Activated T-helper 1 cell treated with Interleukin-2 at 50 U/mL for 16 hours (primary cell): ENCODE data around the gene PLD5.
"Not testable (repeated sequence)": the region's sequence is repeated elsewhere in the genome, so short reads cannot be mapped to it uniquely, and the experiment has no call there.

Source experiments
- DNase-seq: peaks from one replicate; pipeline ENCODE4 v3.0.0-alpha.2; 2020; ENCODE audit warnings: low read depth

Gene PLD5

GRCh38 chr1:242489545-242489944 lies 35.0 kb downstream of the PLD5 start:
- no peak for DNase-seq

- no peak for DNase-seq
Observed at GRCh38 chr1:242477944-242478343, 46.6 kb downstream of the PLD5 start.

GRCh38 chr1:242470774-242471173 lies 53.7 kb downstream of the PLD5 start:
- no peak for DNase-seq

GRCh38 chr1:242468784-242469183 lies 55.7 kb downstream of the PLD5 start:
- no peak for DNase-seq

- DNase-seq = no peak
Observed at GRCh38 chr1:242467556-242468145, 56.8 kb downstream of the PLD5 start.

- no peak for DNase-seq
Observed at GRCh38 chr1:242462867-242463266, 61.6 kb downstream of the PLD5 start.

- not testable (repeated sequence) for DNase-seq
Observed at GRCh38 chr1:242459740-242460139, 64.8 kb downstream of the PLD5 start.

GRCh38 chr1:242456726-242457269 lies 67.7 kb downstream of the PLD5 start:
- no peak for DNase-seq

- DNase-seq = no peak
Observed at GRCh38 chr1:242455052-242455361, 69.5 kb downstream of the PLD5 start.

GRCh38 chr1:242454262-242455051 lies 70.0 kb downstream of the PLD5 start:
- DNase-seq = no peak

GRCh38 chr1:242452573-242452972 lies 71.9 kb downstream of the PLD5 start:
- DNase-seq = no peak

GRCh38 chr1:242449661-242450060 lies 74.8 kb downstream of the PLD5 start:
- DNase-seq = no peak

GRCh38 chr1:242448910-242449645 lies 75.4 kb downstream of the PLD5 start:
- no peak for DNase-seq

- no peak for DNase-seq
Observed at GRCh38 chr1:242447689-242448088, 76.8 kb downstream of the PLD5 start.

GRCh38 chr1:242440757-242441156 lies 83.7 kb downstream of the PLD5 start:
- DNase-seq = no peak

GRCh38 chr1:242435200-242435599 lies 89.3 kb downstream of the PLD5 start:
- no peak for DNase-seq

GRCh38 chr1:242432491-242433095 lies 91.9 kb downstream of the PLD5 start:
- no peak for DNase-seq

- DNase-seq = no peak
Observed at GRCh38 chr1:242431786-242432185, 92.7 kb downstream of the PLD5 start.

- no peak for DNase-seq
Observed at GRCh38 chr1:242430956-242431355, 93.5 kb downstream of the PLD5 start.

- no peak for DNase-seq
Observed at GRCh38 chr1:242428399-242429190, 95.9 kb downstream of the PLD5 start.

GRCh38 chr1:242427519-242427918 lies 97.0 kb downstream of the PLD5 start:
- DNase-seq = no peak
